HepG2 (cell line): ENCODE results near the gene TMC2. TPM values are rescaled to one million over a fixed set of nuclear protein-coding genes. Genes with fewer than 3 reads are reported as not detected.
A peak's percentile ranks its signal among the peaks of the same experiment; 100 is the strongest.

Source experiments
- ATRX ChIP-seq: sonication (generic); formaldehyde crosslinking; IDR thresholded peaks from 2 replicates; pipeline ENCODE4 v1.4.0; 2020; ENCODE audit warnings: missing genetic modification reagents, borderline replicate concordance
- HDAC2 ChIP-seq: sonication (generic); formaldehyde crosslinking; IDR thresholded peaks from 2 replicates; pipeline ENCODE4 v1.4.0; 2020; ENCODE audit warnings: missing genetic modification reagents
- HNRNPK ChIP-seq: fragments of 200-400 bp; formaldehyde crosslinking; IDR thresholded peaks from 2 replicates; pipeline ENCODE4 v1.6.1; 2018; ENCODE audit warnings: low read length, low read depth, moderate library complexity, mild to moderate bottlenecking; ENCODE audit not compliant: poor library complexity, severe bottlenecking
- HOXA3 ChIP-seq: sonication (generic); formaldehyde crosslinking; IDR thresholded peaks from 2 replicates; pipeline ENCODE4 v1.5.0; 2020; ENCODE audit warnings: missing genetic modification reagents
- ISL2 ChIP-seq: sonication (generic); formaldehyde crosslinking; IDR thresholded peaks from 2 replicates; pipeline ENCODE4 v1.5.0; 2020; ENCODE audit warnings: missing genetic modification reagents
- MXD1 ChIP-seq: sonication (generic); formaldehyde crosslinking; IDR thresholded peaks from 2 replicates; pipeline ENCODE4 v1.4.0; 2020; ENCODE audit warnings: mild to moderate bottlenecking, missing genetic modification reagents
- NAIF1 ChIP-seq: sonication (generic); formaldehyde crosslinking; IDR thresholded peaks from 2 replicates; pipeline ENCODE4 v1.5.0; 2020; ENCODE audit warnings: mild to moderate bottlenecking, missing genetic modification reagents, borderline replicate concordance
- NFYC ChIP-seq: IDR thresholded peaks from 2 replicates; pipeline ENCODE4 v1.6.1; 2016; ENCODE audit warnings: missing genetic modification reagents, missing compliant biosample characterization
- ONECUT2 ChIP-seq: sonication (generic); formaldehyde crosslinking; IDR thresholded peaks from 2 replicates; pipeline ENCODE4 v1.4.0; 2020; ENCODE audit warnings: missing genetic modification reagents
- SRY ChIP-seq: sonication (generic); formaldehyde crosslinking; IDR thresholded peaks from 2 replicates; pipeline ENCODE4 v1.8.0; 2022; ENCODE audit warnings: mild to moderate bottlenecking, missing genetic modification reagents
- TAF15 ChIP-seq: fragments of 200-400 bp; formaldehyde crosslinking; IDR thresholded peaks from one replicate; pipeline ENCODE4 v1.6.1; 2018; ENCODE audit warnings: mild to moderate bottlenecking, low read depth, low read length; ENCODE audit not compliant: poor library complexity, severe bottlenecking
- TCF7 ChIP-seq: sonication (generic); IDR thresholded peaks from 2 replicates; pipeline ENCODE4 v1.6.1; 2016; ENCODE audit warnings: antibody characterized with exemption, low read depth
- TCF7L2 ChIP-seq: IDR thresholded peaks from 2 replicates; pipeline ENCODE4 v1.6.1; 2011; ENCODE audit warnings: mild to moderate bottlenecking, low read depth, low read length, moderate library complexity
- TEAD2 ChIP-seq: sonication (generic); formaldehyde crosslinking; IDR thresholded peaks from 2 replicates; pipeline ENCODE4 v1.9.0; 2021; ENCODE audit warnings: missing genetic modification reagents
- TIGD3 ChIP-seq: sonication (generic); formaldehyde crosslinking; IDR thresholded peaks from 2 replicates; pipeline ENCODE4 v1.5.1; 2020; ENCODE audit warnings: mild to moderate bottlenecking, missing genetic modification reagents, borderline replicate concordance
- TMF1 ChIP-seq: sonication (generic); formaldehyde crosslinking; IDR thresholded peaks from 2 replicates; pipeline ENCODE4 v1.8.1; 2022; ENCODE audit warnings: low read depth, missing genetic modification reagents
- ZBTB26 ChIP-seq: IDR thresholded peaks from 2 replicates; pipeline ENCODE4 v1.6.1; 2016; ENCODE audit warnings: missing compliant biosample characterization, missing genetic modification reagents, borderline replicate concordance
- ZBTB39 ChIP-seq: sonication (generic); formaldehyde crosslinking; IDR thresholded peaks from 2 replicates; pipeline ENCODE4 v1.5.0; 2020; ENCODE audit warnings: missing genetic modification reagents
- ZFP36 ChIP-seq: fragments of 150-350 bp; IDR thresholded peaks from 2 replicates; pipeline ENCODE4 v1.6.1; 2018; ENCODE audit warnings: borderline replicate concordance, low read length, low read depth; ENCODE audit not compliant: partially characterized antibody
- ZFP90 ChIP-seq: sonication (generic); formaldehyde crosslinking; IDR thresholded peaks from 2 replicates; pipeline ENCODE4 v1.8.0; 2022; ENCODE audit warnings: missing genetic modification reagents, mild to moderate bottlenecking, inconsistent platforms, borderline replicate concordance
- ZNF326 ChIP-seq: sonication (generic); formaldehyde crosslinking; IDR thresholded peaks from 2 replicates; pipeline ENCODE4 v1.4.0; 2020; ENCODE audit warnings: missing genetic modification reagents, borderline replicate concordance
- ZNF337 ChIP-seq: sonication (generic); formaldehyde crosslinking; IDR thresholded peaks from 2 replicates; pipeline ENCODE4 v1.5.1; 2020; ENCODE audit warnings: missing genetic modification reagents, low read depth, mild to moderate bottlenecking, borderline replicate concordance
- polyA plus RNA-seq, 8 experiments: library from polyadenylated mRNA; depleted of rRNA in 3 of 8; stranded (reverse) in 7 of 8; unstranded in 1 of 8; fragments of >200 nt; fragmentation: Illumina TruSeq in 4 of 8; extraction: Trizol in 4 of 8; gene quantifications; 2 replicates each; pipeline versions ENCODE4 v1.2.1 to v1.2.3, GENCODE V29; 2011 to 2016; ENCODE audit warnings: low read depth in 4 of 8, missing spikeins in 1 of 8, mixed read lengths in 1 of 8; ENCODE audit not compliant: insufficient read depth in 1 of 8
- total RNA-seq, 5 experiments: library from RNA; depleted of rRNA; stranded (reverse); fragments of >200 nt; fragmentation: Illumina TruSeq; extraction: Trizol; gene quantifications; 2 replicates each; pipeline ENCODE4 v1.2.3, GENCODE V29; 2016; ENCODE audit warnings: low read depth in 1 of 5

Gene TMC2
- total and polyA plus RNA-seq, 2 of the 13 experiments (the other 11 are each of a cell fraction or from before 2014, with no cell fraction given), result not detected

- no peak for TF ChIP-seq TIGD3 (CRISPR knock-in tag)
- TF ChIP-seq HNRNPK, result peak; percentile 71
- TF ChIP-seq ZFP36, result no peak
- no peak for TF ChIP-seq TCF7
- TF ChIP-seq ZBTB39 (CRISPR knock-in tag), result 0 out of 2 replicates have a peak, but pooled peaks have one; percentile 15
- TF ChIP-seq HOXA3 (CRISPR knock-in tag), result no peak; the same call in none of the 2 replicates
- TF ChIP-seq TAF15, result peak; percentile 13
- 0 out of 2 replicates have a peak, but pooled peaks have one; percentile 43 for TF ChIP-seq TEAD2 (CRISPR knock-in tag)
- no peak; the same call in 1 of the 2 replicates for TF ChIP-seq ZFP90 (CRISPR knock-in tag)
- TF ChIP-seq ATRX (CRISPR knock-in tag), result no peak
- no peak for TF ChIP-seq ZNF337 (CRISPR knock-in tag)
- peak; percentile 94; the same call in 1 of the 2 replicates for TF ChIP-seq SRY (CRISPR knock-in tag)
- TF ChIP-seq ISL2 (CRISPR knock-in tag), result peak; percentile 74
- TF ChIP-seq ZBTB26 (CRISPR knock-in tag), result no peak
- peak; percentile 98 for TF ChIP-seq MXD1 (CRISPR knock-in tag)
- no peak for TF ChIP-seq ONECUT2 (CRISPR knock-in tag)
- TF ChIP-seq NAIF1 (CRISPR knock-in tag), result 0 out of 2 replicates have a peak, but pooled peaks have one; percentile 36
- TF ChIP-seq HDAC2 (CRISPR knock-in tag), result peak; percentile 56; the same call in 1 of the 2 replicates
- no peak for TF ChIP-seq TCF7L2
- TF ChIP-seq NFYC (CRISPR knock-in tag), result no peak
- peak; percentile 94 for TF ChIP-seq TMF1 (CRISPR knock-in tag)
- no peak for TF ChIP-seq ZNF326 (CRISPR knock-in tag)
Observed at GRCh38 chr20:2652724-2653555, 116.6 kb downstream of the TMC2 start (continued).
